ENCODE measurements around the gene RNASEH2A.

RNASEH2A gene

GRCh38 chr19:12778905-12779161 lies 27.6 kb upstream of the RNASEH2A start:
- no peak for TF ChIP-seq CTCF (IDR thresholded peaks at IDR 0.05; ENCODE audit: low read depth, low read length)
- Histone ChIP-seq H4K20me1 (ENCODE audit: insufficient read depth, low read length) (no peaks in the 10 kb centered on the region), H3K9me3 (ENCODE audit: insufficient read depth, low read length) (no peaks in the 10 kb centered on the region), H3K9ac (ENCODE audit: low read length) (peak overlapping the region; percentile 83), H3K79me2 (ENCODE audit: low read length) (peaks cover 14% of the 10 kb centered on the region; the same call in 1 of the 2 replicates), H3K36me3 (replicated peaks; ENCODE audit: low read depth, low read length) (peaks cover 3% of the 10 kb centered on the region), H3K4me2 (ENCODE audit: low read length) (peak overlapping the region; percentile 88), H3K4me1 (ENCODE audit: low read length) (peaks cover 43% of the 10 kb centered on the region), H2AFZ (ENCODE audit: low read depth, low read length) (no peak overlapping the region), H3K27ac (ENCODE audit: low read length) (peak overlapping the region; percentile 83), H3K27me3 (ENCODE audit: low read depth, low read length) (no peaks in the 10 kb centered on the region), H3K4me3 (ENCODE audit: low read length) (peak overlapping the region; percentile 82)

GRCh38 chr19:12779162-12779993 lies 27.0 kb upstream of the RNASEH2A start:
- TF ChIP-seq EZH2phosphoT487 (IDR thresholded peaks at IDR 0.05; ENCODE audit: low read depth) (no peak), CTCF (IDR thresholded peaks at IDR 0.05; ENCODE audit: low read depth, low read length) (peak; percentile 41)
- peak overlapping the region; percentile 82 for H3K4me3 ChIP-seq (ENCODE audit: low read length)
- H3K36me3 ChIP-seq (replicated peaks; ENCODE audit: low read depth, low read length), result peaks cover 2% of the 10 kb centered on the region
- no peaks in the 10 kb centered on the region for H4K20me1 ChIP-seq (ENCODE audit: insufficient read depth, low read length)
- H3K9ac ChIP-seq (ENCODE audit: low read length), result peak overlapping the region; percentile 83
- H3K9me3 ChIP-seq (ENCODE audit: insufficient read depth, low read length), result no peaks in the 10 kb centered on the region
- peak overlapping the region; percentile 83 for H3K27ac ChIP-seq (ENCODE audit: low read length)
- peaks cover 14% of the 10 kb centered on the region; the same call in 1 of the 2 replicates for H3K79me2 ChIP-seq (ENCODE audit: low read length)
- peaks cover 49% of the 10 kb centered on the region for H3K4me1 ChIP-seq (ENCODE audit: low read length)
- H3K27me3 ChIP-seq (ENCODE audit: low read depth, low read length), result no peaks in the 10 kb centered on the region
- H3K4me2 ChIP-seq (ENCODE audit: low read length), result peak overlapping the region; percentile 88
- H2AFZ ChIP-seq (ENCODE audit: low read depth, low read length), result no peak overlapping the region

DNA sequence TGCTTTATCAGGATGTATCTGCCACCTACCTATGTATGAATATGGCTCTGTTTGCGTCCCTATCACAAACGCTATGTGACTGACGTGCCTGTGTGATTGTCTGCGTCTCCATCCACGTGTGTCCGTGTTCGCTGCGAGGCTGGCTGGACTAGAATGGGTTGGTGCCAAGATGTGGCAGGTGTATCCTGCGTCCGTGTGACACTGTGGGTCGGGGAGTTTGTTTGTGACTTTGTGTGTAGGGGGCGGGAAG lies 24.3 kb upstream of the RNASEH2A start:
- H3K4me3 ChIP-seq (ENCODE audit: low read length), result peak overlapping the region; percentile 79
- no peaks in the 10 kb centered on the region for H3K27me3 ChIP-seq (ENCODE audit: low read depth, low read length)
- H3K27ac ChIP-seq (ENCODE audit: low read length), result peak overlapping the region; percentile 93
- peaks cover 72% of the 10 kb centered on the region for H3K4me1 ChIP-seq (ENCODE audit: low read length)
- H3K9me3 ChIP-seq (ENCODE audit: insufficient read depth, low read length), result no peaks in the 10 kb centered on the region
- TF ChIP-seq EZH2phosphoT487 (IDR thresholded peaks at IDR 0.05; ENCODE audit: low read depth) (no peak), CTCF (IDR thresholded peaks at IDR 0.05; ENCODE audit: low read depth, low read length) (no peak)
- peak overlapping the region; percentile 99 for H3K4me2 ChIP-seq (ENCODE audit: low read length)
- peaks cover 14% of the 10 kb centered on the region; the same call in 1 of the 2 replicates for H3K79me2 ChIP-seq (ENCODE audit: low read length)
- H3K36me3 ChIP-seq (replicated peaks; ENCODE audit: low read depth, low read length), result no peaks in the 10 kb centered on the region
- H2AFZ ChIP-seq (ENCODE audit: low read depth, low read length), result peak overlapping the region; percentile 43; the same call in 1 of the 2 replicates
- H4K20me1 ChIP-seq (ENCODE audit: insufficient read depth, low read length), result no peaks in the 10 kb centered on the region
- H3K9ac ChIP-seq (ENCODE audit: low read length), result peak overlapping the region; percentile 85

- H3K36me3 ChIP-seq (replicated peaks; ENCODE audit: low read depth, low read length), result no peaks in the 10 kb centered on the region
- H3K9me3 ChIP-seq (ENCODE audit: insufficient read depth, low read length), result no peaks in the 10 kb centered on the region
- peak overlapping the region; percentile 99 for H3K4me2 ChIP-seq (ENCODE audit: low read length)
- H3K4me3 ChIP-seq (ENCODE audit: low read length), result peak overlapping the region; percentile 79
- no peaks in the 10 kb centered on the region for H4K20me1 ChIP-seq (ENCODE audit: insufficient read depth, low read length)
- H3K79me2 ChIP-seq (ENCODE audit: low read length), result peaks cover 14% of the 10 kb centered on the region; the same call in 1 of the 2 replicates
- peaks cover 74% of the 10 kb centered on the region for H3K4me1 ChIP-seq (ENCODE audit: low read length)
- H3K27ac ChIP-seq (ENCODE audit: low read length), result peak overlapping the region; percentile 93
- TF ChIP-seq CTCF (IDR thresholded peaks at IDR 0.05; ENCODE audit: low read depth, low read length) (peak; percentile 32), EZH2phosphoT487 (IDR thresholded peaks at IDR 0.05; ENCODE audit: low read depth) (no peak)
- peak overlapping the region; percentile 85 for H3K9ac ChIP-seq (ENCODE audit: low read length)
- no peaks in the 10 kb centered on the region for H3K27me3 ChIP-seq (ENCODE audit: low read depth, low read length)
- H2AFZ ChIP-seq (ENCODE audit: low read depth, low read length), result peak overlapping the region; percentile 43; the same call in 1 of the 2 replicates
These were observed 23.7 kb upstream of the RNASEH2A start for GRCh38 chr19:12782424-12783290.

All from OCI-LY3 (cell line).